ENCODE results near the gene PIGL. TPM values are rescaled to one million over a fixed set of nuclear protein-coding genes. Genes with fewer than 3 reads are reported as not detected.
A peak's percentile ranks its signal among the peaks of the same experiment; 100 is the strongest.

The PIGL gene
- total RNA-seq, 2 donors from 2014 or later = 24.7 to 25.4 TPM

DNA sequence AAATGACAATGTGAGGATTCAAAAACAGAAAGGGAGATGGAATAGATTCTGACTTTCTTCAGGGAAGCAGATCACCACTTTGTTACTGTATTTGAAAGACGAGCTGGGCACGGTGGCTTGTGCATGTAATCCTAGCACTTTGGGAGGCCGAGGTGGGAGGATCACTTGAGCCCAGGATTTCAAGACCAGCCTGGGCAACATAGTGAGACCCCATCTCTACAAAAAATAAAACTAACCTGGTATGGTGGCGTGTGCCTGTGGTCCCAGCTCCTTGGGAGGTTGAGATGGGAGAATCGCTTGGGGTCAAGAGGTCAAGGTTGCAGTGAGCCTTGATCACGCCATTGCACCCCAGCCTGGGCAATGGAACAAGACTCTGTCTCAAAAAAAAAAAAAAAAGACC lies 34.0 kb downstream of the PIGL start:
- no peaks in the 10 kb centered on the region for H3K27me3 ChIP-seq
- H3K9ac ChIP-seq (ENCODE audit: low read depth in 2 of 2, low read length in 2 of 2) = no peak overlapping the region
- H3K4me3 ChIP-seq = no peak overlapping the region
- no peaks in the 10 kb centered on the region for H3K36me3 ChIP-seq
- H3K4me1 ChIP-seq = no peaks in the 10 kb centered on the region
- no peaks in the 10 kb centered on the region for H3K9me3 ChIP-seq
- intact Hi-C loops (cut with DNase I) = no loop called here
- no peak overlapping the region for H3K27ac ChIP-seq
- no peak for DNase-seq
- TF ChIP-seq, protein P1, sequence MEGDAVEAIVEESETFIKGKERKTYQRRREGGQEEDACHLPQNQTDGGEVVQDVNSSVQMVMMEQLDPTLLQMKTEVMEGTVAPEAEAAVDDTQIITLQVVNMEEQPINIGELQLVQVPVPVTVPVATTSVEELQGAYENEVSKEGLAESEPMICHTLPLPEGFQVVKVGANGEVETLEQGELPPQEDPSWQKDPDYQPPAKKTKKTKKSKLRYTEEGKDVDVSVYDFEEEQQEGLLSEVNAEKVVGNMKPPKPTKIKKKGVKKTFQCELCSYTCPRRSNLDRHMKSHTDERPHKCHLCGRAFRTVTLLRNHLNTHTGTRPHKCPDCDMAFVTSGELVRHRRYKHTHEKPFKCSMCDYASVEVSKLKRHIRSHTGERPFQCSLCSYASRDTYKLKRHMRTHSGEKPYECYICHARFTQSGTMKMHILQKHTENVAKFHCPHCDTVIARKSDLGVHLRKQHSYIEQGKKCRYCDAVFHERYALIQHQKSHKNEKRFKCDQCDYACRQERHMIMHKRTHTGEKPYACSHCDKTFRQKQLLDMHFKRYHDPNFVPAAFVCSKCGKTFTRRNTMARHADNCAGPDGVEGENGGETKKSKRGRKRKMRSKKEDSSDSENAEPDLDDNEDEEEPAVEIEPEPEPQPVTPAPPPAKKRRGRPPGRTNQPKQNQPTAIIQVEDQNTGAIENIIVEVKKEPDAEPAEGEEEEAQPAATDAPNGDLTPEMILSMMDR (IDR thresholded peaks at IDR 0.05) = no peak

DNA sequence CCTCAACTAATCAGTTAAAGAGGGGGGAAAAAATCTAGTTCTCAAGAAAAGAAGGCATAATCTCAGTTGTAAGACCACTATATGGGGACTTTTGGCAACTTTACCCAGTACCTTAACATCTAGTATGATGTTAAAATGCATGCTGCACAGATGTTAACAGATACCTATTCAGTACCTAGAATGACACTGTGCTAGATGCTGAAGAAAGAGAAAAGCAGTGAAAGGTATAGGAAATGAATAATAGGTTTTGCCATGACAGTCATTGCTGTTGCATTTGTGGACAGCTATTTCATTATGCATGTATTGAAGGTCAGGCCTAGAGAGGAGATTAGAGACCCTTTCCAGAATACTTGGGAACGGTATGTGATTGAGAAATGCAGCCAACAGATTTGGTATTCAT lies 34.5 kb downstream of the PIGL start:
- no peaks in the 10 kb centered on the region for H3K9me3 ChIP-seq
- TF ChIP-seq, protein P1 (IDR thresholded peaks at IDR 0.05) = no peak
- no peaks in the 10 kb centered on the region for H3K4me1 ChIP-seq
- intact Hi-C loops (cut with DNase I) = no loop called here
- H3K9ac ChIP-seq (ENCODE audit: low read depth in 2 of 2, low read length in 2 of 2) = no peak overlapping the region
- DNase-seq = no peak
- no peak overlapping the region for H3K4me3 ChIP-seq
- no peaks in the 10 kb centered on the region for H3K27me3 ChIP-seq
- H3K36me3 ChIP-seq = no peaks in the 10 kb centered on the region
- H3K27ac ChIP-seq = no peak overlapping the region

DNA sequence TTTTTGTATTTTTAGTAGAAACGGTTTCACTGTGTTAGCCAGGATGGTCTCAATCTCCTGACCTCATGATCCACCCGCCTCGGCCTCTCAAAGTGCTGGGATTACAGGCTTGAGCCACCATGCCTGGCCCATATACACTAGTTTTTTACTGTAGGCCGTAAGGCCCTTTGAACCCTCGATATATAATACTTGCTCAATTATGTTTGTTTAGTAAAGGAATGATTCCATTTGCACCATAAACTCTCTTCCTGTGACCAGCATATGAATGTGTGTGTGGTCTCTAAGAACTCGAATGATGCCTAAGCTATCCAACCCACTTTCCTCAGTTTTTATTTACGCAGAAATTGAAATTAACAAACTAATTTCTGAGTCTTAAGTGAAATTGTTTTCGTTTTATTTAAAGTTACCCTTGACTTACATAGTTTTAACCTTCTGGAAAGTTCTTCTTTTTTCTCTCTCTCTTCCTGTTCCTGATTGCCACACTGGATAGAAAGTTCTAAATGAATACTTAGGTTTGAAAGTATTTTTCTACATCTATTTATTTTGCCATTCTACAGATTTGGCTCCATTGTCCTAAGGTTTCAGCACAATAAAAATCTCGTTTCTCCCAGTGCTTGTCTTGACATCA lies 37.9 kb downstream of the PIGL start:
- Histone ChIP-seq H3K4me1 (no peaks in the 10 kb centered on the region), H3K27me3 (no peaks in the 10 kb centered on the region), H3K9me3 (no peaks in the 10 kb centered on the region), H3K9ac (ENCODE audit: low read depth in 2 of 2, low read length in 2 of 2) (peak overlapping the region in 1 of 2 donors; percentile 69), H3K27ac (peak overlapping the region; percentile 90), H3K4me3 (no peak overlapping the region), H3K36me3 (no peaks in the 10 kb centered on the region)
- DNase-seq = peak; percentile 40
- intact Hi-C loops (cut with DNase I) = no loop called here
- TF ChIP-seq, protein P1 (IDR thresholded peaks at IDR 0.05) = no peak

DNA sequence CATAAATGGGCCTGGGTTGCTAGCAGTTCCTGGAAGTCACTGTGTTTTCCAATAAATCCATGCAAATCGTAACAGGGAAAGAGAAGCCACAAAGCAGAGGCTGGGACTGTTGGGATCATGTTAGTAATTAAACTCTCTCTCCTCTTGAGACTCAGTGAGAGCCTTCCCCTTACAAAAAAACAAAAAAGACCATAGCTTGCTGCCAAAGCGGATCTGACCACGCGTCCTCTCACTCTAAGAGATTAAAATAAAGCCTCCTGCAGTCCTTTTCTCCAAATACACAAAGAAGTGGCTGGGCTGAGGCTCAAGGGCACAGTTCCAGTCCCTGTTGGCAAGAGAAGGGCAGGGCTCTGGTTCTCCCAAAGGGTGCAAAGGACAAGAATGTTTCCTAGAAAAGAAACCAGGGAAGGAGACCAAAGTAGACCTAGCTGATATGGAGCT lies 38.5 kb downstream of the PIGL start:
- Histone ChIP-seq H3K4me3 (no peak overlapping the region), H3K36me3 (no peaks in the 10 kb centered on the region), H3K27ac (peak overlapping the region; percentile 90), H3K9me3 (no peaks in the 10 kb centered on the region), H3K4me1 (no peaks in the 10 kb centered on the region), H3K27me3 (no peaks in the 10 kb centered on the region), H3K9ac (ENCODE audit: low read depth in 2 of 2, low read length in 2 of 2) (peak overlapping the region in 1 of 2 donors; percentile 69)
- peak; percentile 79 for DNase-seq
- intact Hi-C loops (cut with DNase I) = no loop called here
- TF ChIP-seq, protein P1 (IDR thresholded peaks at IDR 0.05) = no peak

DNA sequence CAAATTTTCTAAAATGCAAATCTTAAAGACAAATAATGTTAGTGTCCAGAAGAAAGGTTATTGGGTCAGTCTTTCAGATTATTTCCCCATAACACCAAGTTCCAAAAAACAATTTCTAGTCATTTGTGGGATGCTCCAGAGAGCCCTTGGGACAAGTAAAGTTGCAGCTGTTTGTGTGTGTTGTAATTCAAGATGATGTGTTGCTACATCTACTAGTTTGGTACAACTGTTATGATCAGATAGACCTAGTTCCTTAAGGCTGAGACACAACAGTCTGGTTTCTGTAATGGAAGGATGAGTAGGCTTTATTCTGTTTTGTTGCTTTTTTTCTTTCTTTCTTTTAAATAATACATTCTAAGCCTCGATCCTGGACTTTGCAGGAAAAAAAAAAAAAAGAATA lies 41.9 kb downstream of the PIGL start:
- TF ChIP-seq, protein P1 (IDR thresholded peaks at IDR 0.05) = no peak
- Histone ChIP-seq H3K36me3 (no peaks in the 10 kb centered on the region), H3K27ac (no peak overlapping the region), H3K27me3 (no peaks in the 10 kb centered on the region), H3K4me1 (no peaks in the 10 kb centered on the region), H3K9ac (ENCODE audit: low read depth in 2 of 2, low read length in 2 of 2) (no peak overlapping the region), H3K9me3 (no peaks in the 10 kb centered on the region), H3K4me3 (no peak overlapping the region)
- DNase-seq = no peak
- intact Hi-C loops (cut with DNase I) = no loop called here

Measured in colonic mucosa (tissue), 4 donors.